BJ (cell line): ENCODE data around the gene GSG1L. TPM values are rescaled to one million over a fixed set of nuclear protein-coding genes. Genes with fewer than 3 reads are reported as not detected.

Experiments
- CTCF ChIA-PET: fragments of 350-600 bp; formaldehyde crosslinking; extraction: SDS; loops from one replicate; lab custom pipeline; 2021; ENCODE audit warnings: antibody characterized with exemption, inconsistent platforms; lab: Yijun Ruan, JAX
- POLR2A ChIA-PET: fragments of 300-600 bp; sonication (Branson Sonifier 250); formaldehyde crosslinking; extraction: SDS; loops from one replicate; lab custom pipeline; 2021; ENCODE audit warnings: antibody characterized with exemption; lab: Charles Lee
- DNase-seq: peaks from one replicate; pipeline ENCODE4 v3.0.0-alpha.2; 2011; ENCODE audit warnings: low read depth
- H3K27me3 ChIP-seq: 2 replicates; pipeline ENCODE4 v1.6.0; 2011; ENCODE audit warnings: low read length; ENCODE audit not compliant: control insufficient read depth, insufficient read depth
- H3K36me3 ChIP-seq: 2 replicates; pipeline ENCODE4 v1.5.1; 2011; ENCODE audit warnings: low read length; ENCODE audit not compliant: control insufficient read depth, insufficient read depth
- H3K4me3 ChIP-seq: 2 replicates; pipeline ENCODE4 v1.5.1; 2011; ENCODE audit warnings: low read depth, mild to moderate bottlenecking, control low read depth, low read length
- CTCF ChIP-seq: IDR thresholded peaks from 2 replicates; pipeline ENCODE4 v1.5.1; 2011; ENCODE audit warnings: low read depth, mild to moderate bottlenecking, control low read depth, inconsistent platforms, low read length, moderate library complexity; ENCODE audit not compliant: insufficient read depth
- polyA plus RNA-seq: library from polyadenylated mRNA; depleted of rRNA; stranded (reverse); fragments of >200 nt; gene quantifications from 2 replicates; pipeline ENCODE4 v1.2.3, GENCODE V29; 2011

The GSG1L gene
- polyA plus RNA-seq, 1 experiment: not detected

- Histone ChIP-seq H3K36me3 (peaks cover 54% of the 10 kb centered on the region), H3K27me3 (no peaks in the 10 kb centered on the region), H3K4me3 (no peak overlapping the region)
- DNase-seq: no peak
- CTCF ChIA-PET: no interaction called here
- POLR2A ChIA-PET: no interaction called here
- no peak for TF ChIP-seq CTCF
These were observed 40.9 kb upstream of the GSG1L start for GRCh38 chr16:28104404-28104803.

- Histone ChIP-seq H3K27me3 (no peaks in the 10 kb centered on the region), H3K36me3 (peaks cover 57% of the 10 kb centered on the region), H3K4me3 (no peak overlapping the region)
- CTCF ChIA-PET: interaction anchor here (0.9 kb wide), 1 partner anchor 14 kb away, joined by 3 read pairs; no protein-coding TSS in a partner anchor
- POLR2A ChIA-PET: no interaction called here
- no peak for TF ChIP-seq CTCF
- no peak for DNase-seq
These were observed 40.1 kb upstream of the GSG1L start for GRCh38 chr16:28103516-28104170.

- DNase-seq: no peak
- TF ChIP-seq CTCF: no peak
- POLR2A ChIA-PET: no interaction called here
- Histone ChIP-seq H3K36me3 (peaks cover 59% of the 10 kb centered on the region), H3K4me3 (no peak overlapping the region), H3K27me3 (no peaks in the 10 kb centered on the region)
- CTCF ChIA-PET: interaction anchor here (1.7 kb wide), 1 partner anchor 116 kb away, joined by 7 read pairs; no protein-coding TSS in a partner anchor
These were observed 38.0 kb upstream of the GSG1L start for GRCh38 chr16:28101533-28101890.

GRCh38 chr16:28100810-28101532, 37.5 kb upstream of the GSG1L start:
- Histone ChIP-seq H3K36me3 (peaks cover 54% of the 10 kb centered on the region), H3K4me3 (no peak overlapping the region), H3K27me3 (no peaks in the 10 kb centered on the region)
- POLR2A ChIA-PET: no interaction called here
- TF ChIP-seq CTCF: no peak
- DNase-seq: no peak
- CTCF ChIA-PET: interaction anchor here (1.3 to 1.8 kb wide), 4 partner anchors 11 to 117 kb away, joined by 3 to 7 read pairs (median 4); no protein-coding TSS in a partner anchor

GRCh38 chr16:28098959-28099945, 35.7 kb upstream of the GSG1L start:
- Histone ChIP-seq H3K4me3 (no peak overlapping the region), H3K27me3 (no peaks in the 10 kb centered on the region), H3K36me3 (peaks cover 46% of the 10 kb centered on the region)
- DNase-seq: no peak
- TF ChIP-seq CTCF: no peak
- ChIA-PET POLR2A (no interaction called here), CTCF (interaction anchor here (1.3 to 1.8 kb wide), 3 partner anchors 13 to 119 kb away, joined by 3 to 5 read pairs (median 4); no protein-coding TSS in a partner anchor)
